D721Med (cell line): ENCODE measurements around the gene ALPK3.

Source experiments
- DNase-seq: peaks from one replicate; pipeline ENCODE4 v3.0.0; 2011; ENCODE audit warnings: low spot score; ENCODE audit not compliant: insufficient read length
- FAIRE-seq: peaks from 2 replicates; lab custom pipeline; 2011; peaks lifted over from hg19 to GRCh38; lab: Jason Lieb, UNC
- TF ChIP-seq, protein P1 (sequence below): IDR thresholded peaks from 2 replicates; pipeline ENCODE4 v1.5.1; 2012; ENCODE audit warnings: mild to moderate bottlenecking, control low read depth; ENCODE audit not compliant: insufficient read depth; ENCODE audit errors: missing control alignments

The ALPK3 gene

DNA sequence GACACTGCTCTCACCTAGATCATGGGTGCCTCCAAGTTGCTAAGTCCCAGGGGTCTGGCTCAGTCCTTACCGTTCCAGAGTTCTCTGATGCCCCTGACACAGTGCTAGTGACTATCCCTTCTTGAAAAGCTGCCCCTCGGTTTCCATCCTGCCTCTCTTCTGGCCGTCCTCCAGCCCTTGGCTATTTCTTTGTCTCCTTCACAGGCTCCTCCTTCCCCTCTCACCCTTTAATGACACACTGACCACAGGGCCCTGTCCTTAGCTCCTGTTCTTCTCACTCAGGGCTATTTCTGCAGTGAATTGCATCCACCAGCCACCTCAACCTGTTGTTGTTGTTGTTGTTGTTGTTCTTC, 98.4 kb downstream of the ALPK3 start:
- TF ChIP-seq, protein P1, sequence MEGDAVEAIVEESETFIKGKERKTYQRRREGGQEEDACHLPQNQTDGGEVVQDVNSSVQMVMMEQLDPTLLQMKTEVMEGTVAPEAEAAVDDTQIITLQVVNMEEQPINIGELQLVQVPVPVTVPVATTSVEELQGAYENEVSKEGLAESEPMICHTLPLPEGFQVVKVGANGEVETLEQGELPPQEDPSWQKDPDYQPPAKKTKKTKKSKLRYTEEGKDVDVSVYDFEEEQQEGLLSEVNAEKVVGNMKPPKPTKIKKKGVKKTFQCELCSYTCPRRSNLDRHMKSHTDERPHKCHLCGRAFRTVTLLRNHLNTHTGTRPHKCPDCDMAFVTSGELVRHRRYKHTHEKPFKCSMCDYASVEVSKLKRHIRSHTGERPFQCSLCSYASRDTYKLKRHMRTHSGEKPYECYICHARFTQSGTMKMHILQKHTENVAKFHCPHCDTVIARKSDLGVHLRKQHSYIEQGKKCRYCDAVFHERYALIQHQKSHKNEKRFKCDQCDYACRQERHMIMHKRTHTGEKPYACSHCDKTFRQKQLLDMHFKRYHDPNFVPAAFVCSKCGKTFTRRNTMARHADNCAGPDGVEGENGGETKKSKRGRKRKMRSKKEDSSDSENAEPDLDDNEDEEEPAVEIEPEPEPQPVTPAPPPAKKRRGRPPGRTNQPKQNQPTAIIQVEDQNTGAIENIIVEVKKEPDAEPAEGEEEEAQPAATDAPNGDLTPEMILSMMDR, result no peak
- DNase-seq, result no peak

DNA sequence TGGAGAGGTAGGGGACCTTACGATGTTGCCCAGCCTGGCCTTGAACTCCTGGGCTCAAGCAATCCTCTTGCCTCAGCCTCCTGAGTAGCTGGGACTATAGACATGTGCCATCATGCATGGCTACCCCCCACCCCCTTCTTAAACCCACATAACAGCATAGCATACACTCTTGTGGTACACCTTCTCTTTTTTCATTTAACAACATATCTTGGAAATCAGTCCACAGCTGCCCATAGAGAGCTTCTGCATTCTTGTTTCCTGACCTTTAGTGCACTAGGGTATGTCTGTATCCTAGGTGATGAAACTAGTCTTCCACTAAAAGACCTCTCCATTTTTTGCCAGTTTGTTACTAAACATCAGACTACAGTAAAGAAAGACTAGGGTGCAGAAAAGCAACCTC, 100.3 kb downstream of the ALPK3 start:
- TF ChIP-seq, protein P1, result no peak
- FAIRE-seq (no peak), DNase-seq (no peak)

More for the DNA sequence above, 98.4 kb downstream of the ALPK3 start:
- FAIRE-seq, result no peak

DNA sequence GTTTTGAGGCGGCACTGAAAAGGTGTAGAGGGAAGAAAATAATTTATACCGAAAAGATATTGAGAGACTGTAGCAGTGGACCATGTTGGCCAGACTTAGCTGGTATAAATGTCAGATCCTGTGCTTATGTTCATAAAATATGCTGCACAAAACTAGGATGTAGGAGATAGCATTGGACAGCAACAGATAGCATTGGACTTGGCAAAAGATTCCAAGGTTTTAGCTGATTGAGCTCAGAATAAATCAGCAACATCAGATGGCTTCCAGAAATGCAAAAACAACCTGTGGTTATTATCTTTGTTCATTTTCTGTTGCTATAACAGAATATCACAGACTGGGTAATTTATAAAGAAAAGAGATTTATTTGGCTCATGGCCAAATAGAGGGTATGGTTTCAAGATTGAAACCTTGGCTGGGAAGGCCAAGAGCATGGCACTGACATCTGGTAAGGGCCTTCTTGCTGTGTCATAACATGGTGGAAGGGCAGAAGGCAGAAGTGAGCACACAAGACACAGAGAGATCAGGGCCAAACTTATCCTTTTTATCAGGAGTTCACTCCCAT, 102.0 kb downstream of the ALPK3 start:
- DNase-seq (no peak), FAIRE-seq (no peak)
- TF ChIP-seq, protein P1, result no peak

DNA sequence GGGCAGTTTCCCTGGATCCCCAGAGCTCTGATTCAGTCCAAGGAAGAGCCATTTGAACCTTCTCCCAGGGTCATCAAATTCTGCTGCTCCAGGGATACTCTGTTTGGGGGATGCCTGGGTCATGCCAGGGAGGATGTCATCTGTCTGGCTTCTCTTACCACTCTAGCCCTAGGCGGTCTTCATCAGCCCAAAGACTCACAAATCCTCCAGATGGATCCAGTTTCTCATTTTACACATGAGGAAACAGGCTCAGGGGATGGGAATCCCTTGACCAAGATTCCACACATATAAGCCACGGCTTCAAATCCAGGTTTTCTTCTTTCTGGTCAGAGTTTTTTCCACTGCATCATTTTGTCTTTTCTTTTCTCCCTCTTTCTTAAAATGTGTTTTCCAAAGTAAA, 104.0 kb downstream of the ALPK3 start:
- DNase-seq (no peak), FAIRE-seq (no peak)
- TF ChIP-seq, protein P1, result no peak

DNA sequence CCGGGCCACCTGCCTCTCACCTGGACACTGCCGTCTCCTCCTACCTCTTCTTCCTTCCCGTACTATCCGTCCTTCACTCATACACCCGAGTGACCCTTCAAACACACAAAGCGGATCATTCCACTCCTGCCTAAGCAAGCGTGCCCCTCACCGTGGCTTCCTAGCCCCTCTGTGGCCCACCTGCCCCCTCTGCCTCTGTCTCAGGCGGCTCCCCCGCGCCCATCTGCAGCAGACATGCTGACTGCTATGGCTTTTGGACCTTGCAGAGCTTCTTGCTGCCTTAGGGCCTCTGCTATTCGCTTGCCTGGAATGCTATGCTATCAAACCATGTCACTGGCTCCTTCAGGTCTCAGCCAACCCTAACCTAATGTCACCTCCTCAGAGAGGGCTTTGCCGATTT, 105.4 kb downstream of the ALPK3 start:
- FAIRE-seq (no peak), DNase-seq (no peak)
- TF ChIP-seq, protein P1, result no peak
